Smooth muscle cell (in vitro differentiated cells): ENCODE measurements around the gene CCNB1IP1. TPM values are rescaled to one million over a fixed set of nuclear protein-coding genes. Genes with fewer than 3 reads are reported as not detected.

Source experiments
- DNase-seq: peaks from one replicate; lab custom pipeline; 2025; ENCODE audit not compliant: unreplicated experiment; lab: John Stamatoyannopoulos, UW
- H2AFZ ChIP-seq: fragments of 200-600 bp; sonication (generic); 2 replicates; pipeline ENCODE4 v1.6.0; 2016; ENCODE audit warnings: antibody characterized with exemption, low read depth, mild to moderate bottlenecking
- H3F3A ChIP-seq: fragments of 200-600 bp; sonication (generic); 2 replicates; pipeline ENCODE4 v1.6.0; 2017; ENCODE audit warnings: antibody characterized with exemption, low read depth
- H3K27ac ChIP-seq: fragments of 200-600 bp; sonication (generic); 2 replicates; pipeline ENCODE4 v1.5.1; 2016; ENCODE audit warnings: low read depth, mild to moderate bottlenecking
- H3K27me3 ChIP-seq: fragments of 200-600 bp; sonication (generic); 2 replicates; pipeline ENCODE4 v1.6.1; 2016; ENCODE audit warnings: low read depth, mild to moderate bottlenecking
- H3K36me3 ChIP-seq: fragments of 200-600 bp; sonication (generic); 2 replicates; pipeline ENCODE4 v1.5.1; 2016; ENCODE audit warnings: low read depth
- H3K4me1 ChIP-seq: fragments of 200-600 bp; sonication (generic); 2 replicates; pipeline ENCODE4 v1.5.1; 2016; ENCODE audit warnings: low read depth
- H3K4me2 ChIP-seq: fragments of 200-600 bp; sonication (generic); 2 replicates; pipeline ENCODE4 v1.6.0; 2016; ENCODE audit warnings: mild to moderate bottlenecking
- H3K4me3 ChIP-seq: fragments of 200-600 bp; sonication (generic); 2 replicates; pipeline ENCODE4 v1.5.1; 2016; ENCODE audit warnings: mild to moderate bottlenecking
- H3K79me2 ChIP-seq: fragments of 200-600 bp; sonication (generic); 2 replicates; pipeline ENCODE4 v1.6.0; 2016; ENCODE audit warnings: low read depth, mild to moderate bottlenecking
- H3K9ac ChIP-seq: fragments of 200-600 bp; sonication (generic); 2 replicates; pipeline ENCODE4 v1.6.0; 2016; ENCODE audit warnings: low read depth
- H3K9me3 ChIP-seq: fragments of 200-600 bp; sonication (generic); replicated peaks from 2 replicates; pipeline ENCODE4 v1.5.1; 2016; ENCODE audit warnings: low read depth
- H4K20me1 ChIP-seq: fragments of 200-600 bp; sonication (generic); 2 replicates; pipeline ENCODE4 v1.6.0; 2016; ENCODE audit warnings: low read depth
- CTCF ChIP-seq: fragments of 200-600 bp; sonication (generic); IDR thresholded peaks from 2 replicates; pipeline ENCODE4 v1.5.1; 2017; ENCODE audit warnings: borderline replicate concordance, mild to moderate bottlenecking, antibody characterized with exemption; ENCODE audit not compliant: insufficient read depth, poor library complexity, severe bottlenecking
- WGBS: methylation state at CpG from one replicate; pipeline ENCODE4 v1.1.7; 2016; ENCODE audit warnings: low lambda C conversion rate; 5-methylcytosine and 5-hydroxymethylcytosine counted together
- polyA plus RNA-seq: library from polyadenylated mRNA; unstranded; fragments of >200 nt; fragmentation: Nextera tagmentation; extraction: Ambion mirVana; gene quantifications from 2 replicates; pipeline ENCODE4 v1.2.1, GENCODE V29; 2016
- total RNA-seq: library from RNA; depleted of rRNA; stranded (reverse); fragments of >200 nt; gene quantifications from 2 replicates; pipeline ENCODE4 v1.2.3, GENCODE V29; 2014

Gene CCNB1IP1
- total and polyA plus RNA-seq, 2 experiments from 2014 or later, result 16.3 to 70.4 TPM

DNA sequence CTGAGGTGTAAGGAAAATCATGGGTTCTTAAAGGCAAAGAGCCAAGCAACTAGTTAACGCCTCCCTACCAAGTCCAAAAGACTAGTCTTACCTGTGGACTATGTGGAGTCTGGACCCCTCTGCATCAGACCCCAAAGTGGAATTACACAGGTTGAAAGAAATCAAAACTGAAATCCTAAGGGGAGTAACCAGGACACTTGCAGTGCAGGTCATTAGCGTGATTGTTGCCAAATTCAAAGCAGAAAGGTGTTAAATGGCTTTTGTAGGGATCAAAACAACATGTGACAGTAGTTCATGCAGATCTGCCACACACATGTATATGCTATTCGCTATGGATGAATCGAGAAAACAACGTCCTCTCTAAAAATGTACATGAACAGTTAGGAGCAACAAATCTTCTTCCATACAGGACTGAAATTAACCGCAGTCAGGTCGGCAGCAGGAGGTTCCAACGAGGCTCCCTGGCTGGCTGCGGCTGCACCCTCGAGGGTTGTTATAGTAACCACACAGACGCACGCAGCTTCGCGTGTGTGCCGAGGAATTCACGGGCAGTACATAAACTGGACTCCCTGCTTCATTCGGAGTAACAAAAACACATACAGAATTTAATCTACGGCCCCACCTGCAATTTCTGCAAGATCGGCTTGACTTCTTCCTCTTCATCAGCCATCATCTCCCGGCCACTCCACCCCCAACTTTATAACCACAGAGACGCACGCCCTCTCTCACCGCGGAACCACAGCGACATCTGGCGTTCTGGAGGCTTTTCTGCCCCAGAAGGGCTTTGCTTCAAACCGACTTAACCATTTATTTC, 27.6 kb downstream of the CCNB1IP1 start, which contains the start of gene TTC5:
TTC5 (minus strand) TSS at position 687 of the 814 bp plus-strand sequence; CDS start at position 673, 14 bp downstream.
- 3% methylated on average over 27 of the region's 27 CpGs for WGBS
- H3K27me3 ChIP-seq, result no peaks in the 10 kb centered on the region
- H3F3A ChIP-seq, result no peaks in the 10 kb centered on the region
- TF ChIP-seq CTCF, result peak; percentile 93
- no peaks in the 10 kb centered on the region for H3K9me3 ChIP-seq
- DNase-seq, result peak; percentile 53
- H3K4me3 ChIP-seq, result peak within 1 kb of the TSS; percentile 90
- H4K20me1 ChIP-seq, result no peaks in the 10 kb centered on the region
- H3K27ac ChIP-seq, result peak within 1 kb of the TSS; percentile 21
- H3K4me1 ChIP-seq, result peaks cover 10% of the 10 kb centered on the region
- peak within 1 kb of the TSS; percentile 95 for H2AFZ ChIP-seq
- H3K79me2 ChIP-seq, result peaks cover 16% of the 10 kb centered on the region
- H3K36me3 ChIP-seq, result no peaks in the 10 kb centered on the region
- peak within 1 kb of the TSS; percentile 79 for H3K9ac ChIP-seq
- peak within 1 kb of the TSS; percentile 95 for H3K4me2 ChIP-seq

DNA sequence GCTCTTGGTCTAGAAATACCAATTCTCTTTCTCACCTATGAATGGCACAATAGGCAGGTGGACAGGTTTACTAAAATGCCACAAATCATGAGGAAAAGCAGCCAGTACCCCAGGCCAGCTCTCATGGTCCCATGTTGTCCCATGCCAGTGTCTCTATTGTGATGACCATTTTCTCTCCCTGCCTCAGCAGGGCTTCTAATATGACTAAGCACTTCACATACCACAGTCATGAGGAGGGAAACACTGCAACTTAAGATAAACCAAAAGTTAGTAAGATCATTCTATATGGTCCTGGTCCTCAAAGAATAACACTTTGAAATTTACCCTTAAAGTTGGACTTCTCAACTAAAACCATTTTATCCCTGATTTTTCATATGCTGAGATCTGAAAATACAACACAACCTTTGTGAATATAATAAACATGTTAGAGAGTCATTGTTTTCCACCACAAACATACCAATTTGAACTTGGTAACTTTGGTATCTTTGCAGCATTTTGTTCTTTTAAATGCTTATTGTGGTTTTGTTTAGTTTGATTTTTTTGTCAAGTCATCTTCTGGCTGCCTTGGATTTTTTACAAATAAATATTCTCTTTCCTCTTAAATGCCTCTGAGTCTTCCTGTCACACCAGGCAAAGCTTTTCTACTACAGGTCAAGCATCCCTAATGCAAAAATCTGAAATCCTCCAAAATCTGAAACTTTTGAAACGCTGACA, 30.9 kb downstream of the CCNB1IP1 start:
- Histone ChIP-seq H3K4me1 (peaks cover 10% of the 10 kb centered on the region), H3K4me3 (no peak overlapping the region), H3K9me3 (no peaks in the 10 kb centered on the region), H2AFZ (no peak overlapping the region), H3K36me3 (no peaks in the 10 kb centered on the region), H4K20me1 (no peaks in the 10 kb centered on the region), H3K9ac (no peak overlapping the region), H3K4me2 (no peak overlapping the region), H3K79me2 (peaks cover 16% of the 10 kb centered on the region), H3K27ac (no peak overlapping the region), H3K27me3 (no peaks in the 10 kb centered on the region), H3F3A (no peaks in the 10 kb centered on the region)
- no peak for DNase-seq
- 96% methylated on average over 1 of the region's 1 CpG for WGBS
- no peak for TF ChIP-seq CTCF

- no peak for DNase-seq
- no peak overlapping the region for H3K9ac ChIP-seq
- 99% methylated on average over 4 of the region's 4 CpGs for WGBS
- H3K27me3 ChIP-seq, result no peaks in the 10 kb centered on the region
- H3K4me2 ChIP-seq, result no peak overlapping the region
- no peaks in the 10 kb centered on the region for H4K20me1 ChIP-seq
- no peak overlapping the region for H2AFZ ChIP-seq
- no peaks in the 10 kb centered on the region for H3K9me3 ChIP-seq
- no peak overlapping the region for H3K4me3 ChIP-seq
- H3K27ac ChIP-seq, result no peak overlapping the region
- H3K36me3 ChIP-seq, result peaks cover 4% of the 10 kb centered on the region
- H3K4me1 ChIP-seq, result no peaks in the 10 kb centered on the region
- no peaks in the 10 kb centered on the region for H3F3A ChIP-seq
- TF ChIP-seq CTCF, result no peak
- H3K79me2 ChIP-seq, result no peaks in the 10 kb centered on the region
These were observed 38.0 kb downstream of the CCNB1IP1 start for GRCh38 chr14:20295067-20295466.
